Lung (tissue), 12 donors: ENCODE results near the gene RIC1. TPM values are rescaled to one million over a fixed set of nuclear protein-coding genes. Genes with fewer than 3 reads are reported as not detected.

Experiments used
- ATAC-seq: fragments of 200-7000 bp; cut with Tn5 transposase; one replicate; pipeline ENCODE4 v1.9.1; 2020; ENCODE audit warnings: moderate number of reproducible peaks; ENCODE audit not compliant: insufficient read depth, low FRiP score
- DNase-seq, 3 donors: peaks; one replicate each; pipeline ENCODE4 v3.0.0-alpha.2; 2013 to 2017
- H3K27ac ChIP-seq, 2 donors: one replicate each; pipeline ENCODE4 v1.5.1; 2013; ENCODE audit warnings: mild to moderate bottlenecking in 2 of 2, moderate library complexity in 2 of 2, control low read depth in 1 of 2, inconsistent platforms in 1 of 2, low read depth in 1 of 2, low read length in 1 of 2
- H3K27me3 ChIP-seq, 3 donors: one replicate each; pipeline ENCODE4 v1.5.1; 2013; ENCODE audit warnings: low read length in 2 of 3; ENCODE audit not compliant: control insufficient read depth in 3 of 3, insufficient read depth in 3 of 3
- H3K36me3 ChIP-seq, 4 donors: one replicate each; pipeline ENCODE4 v1.5.1; 2013; ENCODE audit warnings: low read length in 4 of 4, mild to moderate bottlenecking in 1 of 4, moderate library complexity in 1 of 4; ENCODE audit not compliant: control insufficient read depth in 4 of 4, insufficient read depth in 4 of 4
- H3K4me1 ChIP-seq, 5 donors: one replicate each; pipeline ENCODE4 v1.5.1; 2013; ENCODE audit warnings: low read length in 5 of 5, mild to moderate bottlenecking in 2 of 5, moderate library complexity in 1 of 5; ENCODE audit not compliant: control insufficient read depth in 5 of 5, insufficient read depth in 5 of 5
- H3K4me3 ChIP-seq: one replicate; pipeline ENCODE4 v1.5.1; 2013; ENCODE audit warnings: mild to moderate bottlenecking, control low read depth, moderate library complexity
- H3K9ac ChIP-seq, 2 donors: one replicate each; pipeline ENCODE4 v1.5.1; 2013; ENCODE audit warnings: low read length in 2 of 2, control low read depth in 1 of 2; ENCODE audit not compliant: insufficient read depth in 1 of 2
- H3K9me3 ChIP-seq, 4 donors: one replicate each; pipeline ENCODE4 v1.5.1; 2013; ENCODE audit warnings: low read length in 3 of 4, mild to moderate bottlenecking in 1 of 4, moderate library complexity in 1 of 4; ENCODE audit not compliant: control insufficient read depth in 4 of 4, insufficient read depth in 3 of 4
- CTCF ChIP-seq: IDR thresholded peaks from 2 replicates; pipeline ENCODE4 v1.5.1; 2012; ENCODE audit warnings: mild to moderate bottlenecking; ENCODE audit errors: control extremely low read depth, extremely low read depth
- WGBS, 2 donors: extraction: QIAGEN DNeasy Blood & Tissue Kit; methylation state at CpG; one replicate each; pipeline ENCODE4 v1.1.7; 2013; 5-methylcytosine and 5-hydroxymethylcytosine counted together
- polyA plus RNA-seq, 2 donors: library from polyadenylated mRNA; stranded (reverse); fragments of 200-250 nt; gene quantifications; one replicate each; pipeline ENCODE4 v1.2.1, GENCODE V29; 2013
- total RNA-seq, 2 donors: library from RNA; depleted of rRNA in 1 of 2; stranded (reverse); fragments of >200 nt in 1 of 2; gene quantifications; one replicate each; pipeline ENCODE4 v1.2.1, GENCODE V29; 2014 to 2021
- donor health status: control.
- donor health status: control.
- donor health status: Bipolar disorder and iron deficiency.
- donor health status: healthy.
- donor health status: DM: yes; HTN: yes; CAD: no.

The RIC1 gene
- total and polyA plus RNA-seq, 4 donors, result 3.5 to 46.0 (median 14.4) TPM

GRCh38 chr9:5696884-5697283, 68.0 kb downstream of the RIC1 start:
- Histone ChIP-seq H3K4me3 (no peak overlapping the region), H3K36me3 (peaks cover 0 to 3% (median 0%) of the 10 kb centered on the region in 4 donors), H3K27me3 (no peaks in the 10 kb centered on the region), H3K9me3 (no peaks in the 10 kb centered on the region), H3K27ac (no peak overlapping the region), H3K4me1 (peaks cover 0 to 5% (median 2%) of the 10 kb centered on the region in 5 donors), H3K9ac (no peak overlapping the region)
- DNase-seq (no peak), ATAC-seq (no peak)
- 95 to 98% methylated on average over 2 of the region's 2 CpGs for WGBS, 2 donors
- no peak for TF ChIP-seq CTCF

- DNase-seq (no peak), ATAC-seq (no peak)
- Histone ChIP-seq H3K4me3 (no peak overlapping the region), H3K9ac (no peak overlapping the region), H3K27me3 (no peaks in the 10 kb centered on the region), H3K9me3 (no peaks in the 10 kb centered on the region), H3K36me3 (peaks cover 0 to 3% (median 0%) of the 10 kb centered on the region in 4 donors), H3K4me1 (peaks cover 0 to 5% (median 2%) of the 10 kb centered on the region in 5 donors), H3K27ac (no peak overlapping the region)
- 97 to 98% methylated on average over 1 of the region's 1 CpG for WGBS, 2 donors
- no peak for TF ChIP-seq CTCF
Measured at GRCh38 chr9:5698004-5698403, 69.1 kb downstream of the RIC1 start.

GRCh38 chr9:5698810-5699556, 70.1 kb downstream of the RIC1 start:
- no peaks in the 10 kb centered on the region for H3K9me3 ChIP-seq
- no peak overlapping the region for H3K9ac ChIP-seq
- ATAC-seq, result no peak
- peaks cover 0 to 3% (median 1%) of the 10 kb centered on the region in 4 donors for H3K36me3 ChIP-seq
- 66 to 80% methylated on average over 7 of the region's 7 CpGs for WGBS, 2 donors
- H3K4me3 ChIP-seq, result no peak overlapping the region
- H3K27me3 ChIP-seq, result no peaks in the 10 kb centered on the region
- TF ChIP-seq CTCF, result no peak
- peak in 2 of 3 donors; percentile 19 to 23 for DNase-seq
- peaks cover 0 to 5% (median 2%) of the 10 kb centered on the region in 5 donors for H3K4me1 ChIP-seq
- peak overlapping the region in 1 of 2 donors; percentile 63 for H3K27ac ChIP-seq
